Prostate gland (tissue), 2 donors: Measurements from ENCODE around the gene ORAI2. TPM values are rescaled to one million over a fixed set of nuclear protein-coding genes. Genes with fewer than 3 reads are reported as not detected.
A peak's percentile ranks its signal among the peaks of the same experiment; 100 is the strongest.

Experiments used
- DNase-seq: peaks from one replicate; pipeline ENCODE4 v3.0.0-alpha.2; 2019; ENCODE audit warnings: low spot score
- H3K27ac ChIP-seq, 2 donors: fragments of 200-600 bp; sonication (generic); 2 replicates each; pipeline ENCODE4 v1.5.1; 2017 to 2019
- H3K27me3 ChIP-seq: fragments of 200-600 bp; sonication (generic); replicated peaks from 2 replicates; pipeline ENCODE4 v1.5.1; 2019; ENCODE audit not compliant: insufficient read depth
- H3K36me3 ChIP-seq, 2 donors: fragments of 200-600 bp; sonication (generic); 1 replicate in 1 of 2; 2 replicates in 1 of 2; pipeline versions ENCODE4 v1.5.1 to v1.8.1; 2017 to 2019
- H3K4me1 ChIP-seq: fragments of 200-600 bp; sonication (generic); replicated peaks from 2 replicates; pipeline ENCODE4 v1.5.1; 2019
- H3K4me3 ChIP-seq, 2 donors: fragments of 200-600 bp; sonication (generic); 2 replicates each; pipeline ENCODE4 v1.5.1; 2017 to 2019
- H3K9me3 ChIP-seq: fragments of 200-600 bp; sonication (generic); 2 replicates; pipeline ENCODE4 v1.5.1; 2017
- POLR2A ChIP-seq: fragments of 450-650 bp; IDR thresholded peaks from one replicate; pipeline ENCODE4 v1.6.1; 2016; ENCODE audit warnings: antibody characterized with exemption, mild to moderate bottlenecking
- POLR2AphosphoS5 ChIP-seq: sonication (generic); formaldehyde crosslinking; IDR thresholded peaks from one replicate; pipeline ENCODE4 v1.6.1; 2017; ENCODE audit warnings: antibody characterized with exemption
- WGBS: methylation state at CpG from one replicate; pipeline ENCODE4 v1.1.5; 2018; 5-methylcytosine and 5-hydroxymethylcytosine counted together
- intact Hi-C: fragments of 100-400 bp; cut with DNase I; formaldehyde crosslinking; loops from one replicate; pipeline ENCODE4 v1.14.2; 2022
- total RNA-seq, 2 donors: library from RNA; depleted of rRNA; stranded (reverse); fragments of >200 nt; gene quantifications; one replicate each; pipeline ENCODE4 v1.1.0, GENCODE V29; 2016
- TF ChIP-seq, protein P1 (sequence below), 4 experiments: fragments of 200-600 bp in 2 of 4; fragments of 450-650 bp in 2 of 4; sonication (generic) in 2 of 4; IDR thresholded peaks; 1 replicate in 3 of 4; 2 replicates in 1 of 4; pipeline ENCODE4 v1.5.1; 2016 to 2019; ENCODE audit warnings: antibody characterized with exemption in 4 of 4, mild to moderate bottlenecking in 2 of 4, moderate library complexity in 2 of 4

The ORAI2 gene
- total RNA-seq, 2 donors from 2014 or later: 20.5 to 24.8 TPM

GRCh38 chr7:102425639-102426267 lies 7.6 kb upstream of the ORAI2 start:
- intact Hi-C loops: no loop called here
- no peaks in the 10 kb centered on the region for H3K9me3 ChIP-seq
- TF ChIP-seq, protein P1, sequence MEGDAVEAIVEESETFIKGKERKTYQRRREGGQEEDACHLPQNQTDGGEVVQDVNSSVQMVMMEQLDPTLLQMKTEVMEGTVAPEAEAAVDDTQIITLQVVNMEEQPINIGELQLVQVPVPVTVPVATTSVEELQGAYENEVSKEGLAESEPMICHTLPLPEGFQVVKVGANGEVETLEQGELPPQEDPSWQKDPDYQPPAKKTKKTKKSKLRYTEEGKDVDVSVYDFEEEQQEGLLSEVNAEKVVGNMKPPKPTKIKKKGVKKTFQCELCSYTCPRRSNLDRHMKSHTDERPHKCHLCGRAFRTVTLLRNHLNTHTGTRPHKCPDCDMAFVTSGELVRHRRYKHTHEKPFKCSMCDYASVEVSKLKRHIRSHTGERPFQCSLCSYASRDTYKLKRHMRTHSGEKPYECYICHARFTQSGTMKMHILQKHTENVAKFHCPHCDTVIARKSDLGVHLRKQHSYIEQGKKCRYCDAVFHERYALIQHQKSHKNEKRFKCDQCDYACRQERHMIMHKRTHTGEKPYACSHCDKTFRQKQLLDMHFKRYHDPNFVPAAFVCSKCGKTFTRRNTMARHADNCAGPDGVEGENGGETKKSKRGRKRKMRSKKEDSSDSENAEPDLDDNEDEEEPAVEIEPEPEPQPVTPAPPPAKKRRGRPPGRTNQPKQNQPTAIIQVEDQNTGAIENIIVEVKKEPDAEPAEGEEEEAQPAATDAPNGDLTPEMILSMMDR (IDR thresholded peaks at IDR 0.05): no peak
- no peak for TF ChIP-seq POLR2AphosphoS5
- TF ChIP-seq POLR2A: no peak
- no peaks in the 10 kb centered on the region for H3K4me1 ChIP-seq
- DNase-seq: no peak
- no peaks in the 10 kb centered on the region for H3K27me3 ChIP-seq
- 66% methylated on average over 25 of the region's 25 CpGs for WGBS
- H3K27ac ChIP-seq: no peak overlapping the region
- H3K36me3 ChIP-seq: no peaks in the 10 kb centered on the region
- no peak overlapping the region for H3K4me3 ChIP-seq

- no peaks in the 10 kb centered on the region for H3K9me3 ChIP-seq
- WGBS: 76% methylated on average over 16 of the region's 16 CpGs
- H3K36me3 ChIP-seq: no peaks in the 10 kb centered on the region
- H3K4me3 ChIP-seq: no peak overlapping the region
- no peak for TF ChIP-seq POLR2A
- intact Hi-C loops: no loop called here
- DNase-seq: no peak
- H3K27ac ChIP-seq: no peak overlapping the region
- peaks cover 2% of the 10 kb centered on the region for H3K4me1 ChIP-seq
- no peaks in the 10 kb centered on the region for H3K27me3 ChIP-seq
These were observed 6.9 kb upstream of the ORAI2 start for GRCh38 chr7:102426268-102427018.

DNA sequence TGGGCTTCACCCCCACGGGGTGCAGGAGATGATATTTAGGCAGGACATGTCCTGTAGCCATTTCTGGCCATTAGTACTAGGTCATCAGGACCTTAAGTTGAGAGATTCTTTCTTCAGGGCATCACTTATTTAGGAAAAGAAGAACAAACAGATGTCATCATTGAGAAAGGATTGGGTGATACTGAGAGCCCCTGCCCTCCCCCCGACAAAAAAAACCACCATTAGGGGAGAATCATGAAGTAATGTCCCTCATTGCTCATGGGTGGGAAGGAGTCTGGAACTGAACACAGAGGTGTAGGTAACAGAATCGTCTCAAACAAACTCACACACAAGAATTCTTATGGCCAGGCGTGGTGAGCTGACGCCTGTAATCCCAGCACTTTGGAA lies 6.4 kb upstream of the ORAI2 start:
- intact Hi-C loops: no loop called here
- TF ChIP-seq, protein P1 (IDR thresholded peaks at IDR 0.05): no peak
- no peak for TF ChIP-seq POLR2AphosphoS5
- TF ChIP-seq POLR2A: no peak
- no peaks in the 10 kb centered on the region for H3K36me3 ChIP-seq
- no peak for DNase-seq
- H3K4me3 ChIP-seq: no peak overlapping the region
- H3K4me1 ChIP-seq: peaks cover 2% of the 10 kb centered on the region
- H3K9me3 ChIP-seq: no peaks in the 10 kb centered on the region
- no peaks in the 10 kb centered on the region for H3K27me3 ChIP-seq
- H3K27ac ChIP-seq: no peak overlapping the region
- 91% methylated on average over 5 of the region's 5 CpGs for WGBS

DNA sequence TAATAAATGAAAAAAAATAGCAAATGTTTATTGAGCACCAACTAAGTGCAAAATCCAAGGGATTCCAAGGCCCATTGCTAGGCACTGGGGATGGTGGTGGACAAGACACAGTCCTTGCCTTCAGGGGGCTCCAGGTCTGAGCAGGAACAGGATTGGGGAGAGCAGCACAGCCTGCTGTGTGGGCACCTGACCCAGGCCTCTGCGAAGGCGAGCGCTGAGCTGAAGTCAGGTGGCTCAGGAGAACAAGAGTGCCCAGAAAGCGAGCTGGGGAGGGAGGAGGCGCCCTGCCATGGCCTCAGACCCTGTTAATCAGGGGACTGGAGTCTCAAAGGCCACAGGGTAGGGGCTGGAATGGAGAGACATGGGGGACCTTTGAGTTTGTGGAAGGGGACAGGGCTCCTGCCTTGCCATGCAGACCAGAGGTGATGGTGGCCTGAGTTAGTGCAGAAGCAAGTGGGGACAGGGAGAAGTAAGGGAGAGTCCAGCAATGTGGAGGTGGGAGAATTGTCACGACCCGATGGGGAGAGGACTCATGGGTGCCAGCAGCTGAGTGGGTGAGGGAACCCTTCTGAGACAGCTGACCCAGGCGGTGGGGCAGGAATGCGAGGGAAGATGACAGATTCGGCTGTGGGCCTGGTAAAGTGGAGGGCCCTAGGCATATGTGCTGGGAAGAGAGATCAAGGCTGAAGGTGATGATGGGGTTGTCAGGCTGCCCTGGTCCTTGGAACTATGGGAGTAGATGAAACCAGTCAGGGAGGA lies 4.1 kb upstream of the ORAI2 start:
- 91% methylated on average over 10 of the region's 10 CpGs for WGBS
- H3K9me3 ChIP-seq: no peaks in the 10 kb centered on the region
- TF ChIP-seq POLR2AphosphoS5: no peak
- TF ChIP-seq, protein P1 (IDR thresholded peaks at IDR 0.05): no peak
- no peak for TF ChIP-seq POLR2A
- H3K4me3 ChIP-seq: no peak overlapping the region
- no peak overlapping the region for H3K27ac ChIP-seq
- DNase-seq: no peak
- H3K36me3 ChIP-seq: no peaks in the 10 kb centered on the region
- peaks cover 2% of the 10 kb centered on the region for H3K4me1 ChIP-seq
- intact Hi-C loops: no loop called here
- H3K27me3 ChIP-seq: no peaks in the 10 kb centered on the region

DNA sequence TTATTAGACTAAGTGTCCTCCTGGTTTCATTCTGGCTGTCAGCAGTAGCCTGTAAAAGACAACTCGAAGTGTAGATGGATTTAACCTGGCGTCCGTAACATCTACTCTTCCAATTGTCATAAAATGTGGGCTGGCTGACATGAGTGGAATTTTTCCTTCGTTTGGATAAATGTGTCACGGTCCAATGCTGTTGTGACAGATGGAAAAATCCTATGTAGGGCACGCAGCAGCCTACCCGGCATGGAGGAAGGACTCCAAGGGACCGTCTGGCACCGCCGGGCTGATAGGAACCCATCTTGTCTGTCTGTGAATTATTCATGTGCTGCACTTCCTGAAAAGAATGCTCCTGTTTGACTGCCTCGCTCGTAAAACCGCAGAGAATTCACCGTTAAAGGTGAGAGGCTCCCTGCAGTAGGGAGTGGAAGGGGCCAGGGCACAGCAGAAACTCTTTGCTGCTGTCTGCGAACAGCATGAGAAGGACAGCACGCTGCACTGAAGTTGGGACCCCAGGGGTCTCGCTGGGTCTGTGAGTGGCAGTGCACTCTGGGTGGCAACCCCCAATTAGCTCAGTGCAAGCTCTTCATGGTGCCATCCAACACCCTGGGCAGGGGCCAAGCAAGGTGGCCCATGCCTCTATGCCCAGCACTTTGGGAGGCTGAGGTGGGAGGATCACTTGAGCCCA lies 1.6 kb upstream of the ORAI2 start:
- Histone ChIP-seq H3K36me3 (no peaks in the 10 kb centered on the region), H3K27me3 (no peaks in the 10 kb centered on the region), H3K27ac (peak overlapping the region; percentile 84), H3K9me3 (no peaks in the 10 kb centered on the region), H3K4me1 (peaks cover 2% of the 10 kb centered on the region), H3K4me3 (no peak overlapping the region)
- peak; percentile 26 for TF ChIP-seq POLR2A
- peak; percentile 79 for TF ChIP-seq POLR2AphosphoS5
- TF ChIP-seq, protein P1 (IDR thresholded peaks at IDR 0.05): no peak
- 2% methylated on average over 14 of the region's 17 CpGs for WGBS
- intact Hi-C loops: no loop called here
- DNase-seq: peak; percentile 58
